OCI-LY1 (cell line): ENCODE measurements around the gene EVA1C.

Experiments used
- H2AFZ ChIP-seq: fragments of 200-600 bp; sonication (generic), shearing (Covaris generic); 2 replicates; pipeline ENCODE4 v1.6.0; 2014; ENCODE audit warnings: antibody characterized with exemption, mild to moderate bottlenecking, low read length
- H3F3A ChIP-seq: fragments of 200-600 bp; sonication (generic), shearing (Covaris generic); 2 replicates; pipeline ENCODE4 v1.6.0; 2014; ENCODE audit warnings: mild to moderate bottlenecking, antibody characterized with exemption, low read length, moderate library complexity; ENCODE audit not compliant: insufficient read depth
- H3K27ac ChIP-seq: fragments of 200-600 bp; sonication (generic); 2 replicates; pipeline ENCODE4 v1.5.1; 2014; ENCODE audit warnings: low read length, mixed run types, mild to moderate bottlenecking, low read depth; ENCODE audit not compliant: poor library complexity, severe bottlenecking
- H3K27me3 ChIP-seq: fragments of 200-600 bp; sonication (generic); 2 replicates; pipeline ENCODE4 v1.6.0; 2014; ENCODE audit warnings: antibody characterized with exemption, mild to moderate bottlenecking, low read length, moderate library complexity; ENCODE audit not compliant: insufficient read depth
- H3K36me3 ChIP-seq: fragments of 200-600 bp; sonication (generic); 2 replicates; pipeline ENCODE4 v1.6.1; 2014; ENCODE audit warnings: mild to moderate bottlenecking, antibody characterized with exemption, low read length, moderate library complexity, mixed read lengths; ENCODE audit not compliant: insufficient read depth
- H3K4me1 ChIP-seq: fragments of 200-600 bp; sonication (generic); 2 replicates; pipeline ENCODE4 v1.5.1; 2014; ENCODE audit warnings: mild to moderate bottlenecking, low read length, moderate library complexity; ENCODE audit not compliant: insufficient read depth, severe bottlenecking
- H3K4me2 ChIP-seq: fragments of 200-600 bp; sonication (generic), shearing (Covaris generic); 2 replicates; pipeline ENCODE4 v1.6.1; 2014; ENCODE audit warnings: low read length
- H3K4me3 ChIP-seq: fragments of 200-600 bp; sonication (generic); 2 replicates; pipeline ENCODE4 v1.5.1; 2014; ENCODE audit warnings: low read length, low read depth, mild to moderate bottlenecking, mixed read lengths; ENCODE audit not compliant: poor library complexity, severe bottlenecking
- H3K79me2 ChIP-seq: fragments of 200-600 bp; shearing (Covaris generic); 2 replicates; pipeline ENCODE4 v1.6.1; 2016; ENCODE audit warnings: mixed run types, low read length, mixed read lengths; ENCODE audit not compliant: insufficient read depth
- H3K9ac ChIP-seq: fragments of 200-600 bp; sonication (generic), shearing (Covaris generic); 2 replicates; pipeline ENCODE4 v1.6.1; 2014; ENCODE audit warnings: mild to moderate bottlenecking, low read length, mixed read lengths
- H3K9me2 ChIP-seq: fragments of 200-600 bp; sonication (generic), shearing (Covaris generic); 2 replicates; pipeline ENCODE4 v1.6.1; 2014; ENCODE audit warnings: low read depth, mild to moderate bottlenecking, low read length, mixed read lengths
- H3K9me3 ChIP-seq: fragments of 200-600 bp; shearing (Covaris generic); 2 replicates; pipeline ENCODE4 v1.6.1; 2014; ENCODE audit warnings: low read length, mixed read lengths
- H4K20me1 ChIP-seq: fragments of 200-600 bp; sonication (generic), shearing (Covaris generic); 2 replicates; pipeline ENCODE4 v1.6.0; 2016; ENCODE audit warnings: mild to moderate bottlenecking, low read length; ENCODE audit not compliant: insufficient read depth
- EZH2 ChIP-seq: fragments of 200-600 bp; sonication (generic), shearing (Covaris generic); IDR thresholded peaks from 2 replicates; pipeline ENCODE4 v1.8.0; 2017; ENCODE audit warnings: borderline replicate concordance, mixed run types, mild to moderate bottlenecking, antibody characterized with exemption, low read length, moderate library complexity, mixed read lengths
- TF ChIP-seq, protein P1 (sequence below): fragments of 200-600 bp; sonication (generic), shearing (Covaris generic); IDR thresholded peaks from 2 replicates; pipeline ENCODE4 v1.5.1; 2017; ENCODE audit warnings: mild to moderate bottlenecking, antibody characterized with exemption, low read length, moderate library complexity, mixed read lengths

The EVA1C gene

GRCh38 chr21:32392299-32392879 is 20.1 kb upstream of the EVA1C start:
- no peaks in the 10 kb centered on the region for H3F3A ChIP-seq
- TF ChIP-seq, protein P1, sequence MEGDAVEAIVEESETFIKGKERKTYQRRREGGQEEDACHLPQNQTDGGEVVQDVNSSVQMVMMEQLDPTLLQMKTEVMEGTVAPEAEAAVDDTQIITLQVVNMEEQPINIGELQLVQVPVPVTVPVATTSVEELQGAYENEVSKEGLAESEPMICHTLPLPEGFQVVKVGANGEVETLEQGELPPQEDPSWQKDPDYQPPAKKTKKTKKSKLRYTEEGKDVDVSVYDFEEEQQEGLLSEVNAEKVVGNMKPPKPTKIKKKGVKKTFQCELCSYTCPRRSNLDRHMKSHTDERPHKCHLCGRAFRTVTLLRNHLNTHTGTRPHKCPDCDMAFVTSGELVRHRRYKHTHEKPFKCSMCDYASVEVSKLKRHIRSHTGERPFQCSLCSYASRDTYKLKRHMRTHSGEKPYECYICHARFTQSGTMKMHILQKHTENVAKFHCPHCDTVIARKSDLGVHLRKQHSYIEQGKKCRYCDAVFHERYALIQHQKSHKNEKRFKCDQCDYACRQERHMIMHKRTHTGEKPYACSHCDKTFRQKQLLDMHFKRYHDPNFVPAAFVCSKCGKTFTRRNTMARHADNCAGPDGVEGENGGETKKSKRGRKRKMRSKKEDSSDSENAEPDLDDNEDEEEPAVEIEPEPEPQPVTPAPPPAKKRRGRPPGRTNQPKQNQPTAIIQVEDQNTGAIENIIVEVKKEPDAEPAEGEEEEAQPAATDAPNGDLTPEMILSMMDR, result no peak
- no peak for TF ChIP-seq EZH2
- H3K27ac ChIP-seq, result no peak overlapping the region
- H3K9me2 ChIP-seq, result no peaks in the 10 kb centered on the region
- peaks cover 45% of the 10 kb centered on the region for H3K79me2 ChIP-seq
- H4K20me1 ChIP-seq, result no peaks in the 10 kb centered on the region
- H2AFZ ChIP-seq, result no peak overlapping the region
- peaks cover 30% of the 10 kb centered on the region; the same call in 1 of the 2 replicates for H3K36me3 ChIP-seq
- no peaks in the 10 kb centered on the region for H3K27me3 ChIP-seq
- peaks cover 4% of the 10 kb centered on the region; the same call in 1 of the 2 replicates for H3K9me3 ChIP-seq
- peaks cover 39% of the 10 kb centered on the region for H3K4me1 ChIP-seq
- peak overlapping the region; percentile 89 for H3K4me2 ChIP-seq
- peak overlapping the region; percentile 88 for H3K4me3 ChIP-seq
- H3K9ac ChIP-seq, result peak overlapping the region; percentile 75

DNA sequence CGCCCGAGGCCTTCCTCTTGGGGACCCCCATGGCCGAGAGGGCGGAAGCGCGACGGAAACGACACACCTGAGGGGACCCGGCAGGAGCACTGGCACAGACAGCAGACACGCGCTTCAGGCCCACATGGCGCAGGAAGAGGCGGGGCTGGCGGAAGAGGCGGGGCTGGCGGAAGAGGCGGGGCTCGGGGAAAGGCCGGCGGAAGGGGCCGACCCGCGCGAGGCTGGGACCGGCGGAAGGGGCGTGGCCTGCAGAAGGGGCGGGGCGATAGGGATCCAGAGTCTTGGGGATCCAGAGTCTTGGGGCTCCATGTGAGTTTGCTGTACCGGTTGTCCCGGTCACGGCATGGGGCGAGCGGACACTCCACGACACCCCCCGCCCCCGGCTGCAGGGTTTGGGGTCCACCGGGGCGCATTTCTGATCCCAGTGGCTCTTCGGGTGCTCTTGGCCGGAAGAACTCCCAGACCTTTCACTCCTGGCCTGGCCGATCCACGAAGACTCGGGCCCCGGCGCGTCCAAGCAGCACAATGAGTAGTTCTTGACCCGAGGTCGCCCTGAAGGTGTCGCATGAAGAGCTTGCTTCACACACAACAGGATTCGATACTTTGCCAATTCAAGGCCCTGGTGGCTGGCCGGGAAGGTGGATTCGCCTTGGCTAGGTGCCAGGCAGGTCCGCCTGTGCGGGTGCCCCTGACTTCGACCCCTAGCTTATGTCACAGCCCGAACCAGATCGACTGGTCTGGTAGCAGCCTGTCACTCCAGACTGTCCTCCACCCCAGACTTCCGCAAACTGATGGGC is 19.4 kb upstream of the EVA1C start, which contains the start of gene URB1:
TSS of gene URB1 (minus strand) at position 133 of the 797 bp plus-strand sequence. CDS start at position 31, 102 bp downstream.
- Histone ChIP-seq H3K9ac (peak within 1 kb of the TSS; percentile 79), H3K36me3 (peaks cover 24% of the 10 kb centered on the region; the same call in 1 of the 2 replicates), H3K27me3 (no peaks in the 10 kb centered on the region), H3K9me3 (peaks cover 4% of the 10 kb centered on the region; the same call in 1 of the 2 replicates), H3K4me1 (peaks cover 39% of the 10 kb centered on the region), H3K27ac (no peak within 1 kb of the TSS), H3F3A (no peaks in the 10 kb centered on the region), H3K79me2 (peaks cover 39% of the 10 kb centered on the region), H2AFZ (peak within 1 kb of the TSS; percentile 66; the same call in 1 of the 2 replicates), H3K9me2 (no peaks in the 10 kb centered on the region), H3K4me3 (peak within 1 kb of the TSS; percentile 88), H3K4me2 (peak within 1 kb of the TSS; percentile 89), H4K20me1 (no peaks in the 10 kb centered on the region)
- TF ChIP-seq, protein P1, result no peak

DNA sequence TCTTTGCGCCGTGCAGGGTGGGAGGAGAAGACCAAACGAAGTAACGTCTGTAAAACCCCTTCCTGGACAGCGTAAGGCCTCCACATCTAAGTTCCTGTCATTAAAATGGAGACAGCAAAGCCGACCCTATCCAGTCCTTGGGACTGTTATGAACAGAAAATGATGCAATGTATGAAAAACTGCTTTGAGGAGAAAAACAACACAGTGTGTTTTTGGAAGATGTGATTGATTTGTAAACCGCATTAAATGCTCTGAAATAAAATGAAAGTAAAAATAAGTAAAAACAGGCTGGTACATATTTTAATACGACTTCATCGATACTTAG is 18.9 kb upstream of the EVA1C start:
- H2AFZ ChIP-seq, result no peak overlapping the region
- peaks cover 18% of the 10 kb centered on the region; the same call in 1 of the 2 replicates for H3K36me3 ChIP-seq
- H3K9me2 ChIP-seq, result no peaks in the 10 kb centered on the region
- H3K4me3 ChIP-seq, result peak overlapping the region; percentile 88
- H3K27ac ChIP-seq, result no peak overlapping the region
- peaks cover 4% of the 10 kb centered on the region; the same call in 1 of the 2 replicates for H3K9me3 ChIP-seq
- peak overlapping the region; percentile 85 for H3K4me2 ChIP-seq
- H3K9ac ChIP-seq, result peak overlapping the region; percentile 79
- H3K79me2 ChIP-seq, result peaks cover 33% of the 10 kb centered on the region
- no peaks in the 10 kb centered on the region for H3K27me3 ChIP-seq
- no peaks in the 10 kb centered on the region for H3F3A ChIP-seq
- TF ChIP-seq, protein P1, result no peak
- TF ChIP-seq EZH2, result no peak
- H4K20me1 ChIP-seq, result no peaks in the 10 kb centered on the region
- peaks cover 33% of the 10 kb centered on the region for H3K4me1 ChIP-seq
